Measurements from ENCODE around the gene NHS. TPM values are rescaled to one million over a fixed set of nuclear protein-coding genes. Genes with fewer than 3 reads are reported as not detected.

The NHS gene
- total RNA-seq, 1 experiment from 2014 or later, result 5.7 TPM

GRCh38 chrX:17634542-17635207 is 259.7 kb downstream of the NHS start:
- Histone ChIP-seq H3K9me2 (ENCODE audit: insufficient read depth) (no peaks in the 10 kb centered on the region), H3K4me2 (ENCODE audit: low read length) (no peak overlapping the region), H3K36me3 (ENCODE audit: control insufficient read depth in 1 of 2, insufficient read depth in 2 of 2, low read length in 2 of 2) (no peaks in the 10 kb centered on the region), H3K4me3 (replicated peaks in 1 of 2; ENCODE audit: low read depth in 1 of 2, low read length in 2 of 2) (no peak overlapping the region), H3K27ac (ENCODE audit: low read depth, low read length) (no peak overlapping the region), H2AFZ (ENCODE audit: low read depth, low read length, poor library complexity, severe bottlenecking) (no peak overlapping the region), H3K27me3 (ENCODE audit: insufficient read depth, low read length) (no peaks in the 10 kb centered on the region), H3K4me1 (ENCODE audit: control insufficient read depth in 1 of 2, insufficient read depth in 2 of 2, low read length in 2 of 2) (no peaks in the 10 kb centered on the region), H3K9ac (ENCODE audit: low read length) (no peak overlapping the region), H3K79me2 (ENCODE audit: insufficient read depth, low read length) (no peaks in the 10 kb centered on the region), H4K20me1 (ENCODE audit: insufficient read depth) (no peaks in the 10 kb centered on the region), H3K9me3 (ENCODE audit: control insufficient read depth in 1 of 2, insufficient read depth in 1 of 2, low read depth in 1 of 2, low read length in 2 of 2) (no peaks in the 10 kb centered on the region)
- RAD21 ChIA-PET (ENCODE audit: low non-redundant PET in 1 of 2, low total read pairs in 2 of 2, uncharacterized antibody in 2 of 2, unreplicated experiment in 2 of 2), result interaction anchor here in 1 of 2 experiments (0.9 kb wide), 1 partner anchor 506 kb away, joined by 3 read pairs; no protein-coding TSS in a partner anchor
- ATAC-seq (no peak), DNase-seq (ENCODE audit: low read depth, low spot score) (no peak)
- TF ChIP-seq FOSL1 (IDR thresholded peaks at IDR 0.05; ENCODE audit: low read depth), result no peak
- TF ChIP-seq ZNF274 (IDR thresholded peaks at IDR 0.05; ENCODE audit: low read depth, low read length), result no peak
- TF ChIP-seq SRF (IDR thresholded peaks at IDR 0.05; ENCODE audit: low read depth), result no peak
- TF ChIP-seq CBX3 (IDR thresholded peaks at IDR 0.05; ENCODE audit: low read depth), result no peak
- no peak for TF ChIP-seq TCF7L2 (IDR thresholded peaks at IDR 0.05; ENCODE audit: borderline replicate concordance, extremely low read depth, insufficient read depth, insufficient read length)
- TF ChIP-seq SIN3A (IDR thresholded peaks at IDR 0.05; ENCODE audit: low read depth), result no peak
- TF ChIP-seq EZH2phosphoT487 (IDR thresholded peaks at IDR 0.05; ENCODE audit: borderline replicate concordance), result no peak
- TF ChIP-seq ATF3 (IDR thresholded peaks at IDR 0.05), result no peak
- no peak for TF ChIP-seq POLR2AphosphoS5 (IDR thresholded peaks at IDR 0.05; ENCODE audit: low read depth, low read length)
- TF ChIP-seq SP1 (IDR thresholded peaks at IDR 0.05; ENCODE audit: low read depth), result no peak
- no peak for TF ChIP-seq MAX (IDR thresholded peaks at IDR 0.05)
- no peak for TF ChIP-seq CEBPB (IDR thresholded peaks at IDR 0.05; ENCODE audit: low read depth)
- no peak for TF ChIP-seq EZH2 (IDR thresholded peaks at IDR 0.05)
- no peak for TF ChIP-seq POLR2A (IDR thresholded peaks at IDR 0.05; ENCODE audit: borderline replicate concordance, extremely low read depth, insufficient read depth, insufficient read length)
- no TSS peak for BruUV-seq (replicated peaks)
- POLR2A ChIA-PET, result no interaction called here
- CTCF ChIA-PET, result no interaction called here
- intact Hi-C loops (cut with micrococcal nuclease), result no loop called here
